WI38 (cell line): ENCODE results near the gene CDC42EP5.
A peak's percentile ranks its signal among the peaks of the same experiment; 100 is the strongest.
"Not testable (repeated sequence)": the region's sequence is repeated elsewhere in the genome, so short reads cannot be mapped to it uniquely, and the experiment has no call there.

ENCODE experiments used
- H3K4me3 ChIP-seq: 2 replicates; pipeline ENCODE4 v1.5.1; 2011; ENCODE audit warnings: low read depth, mild to moderate bottlenecking, control low read depth, low read length
- CTCF ChIP-seq: IDR thresholded peaks from 2 replicates; pipeline ENCODE4 v1.5.1; 2012; ENCODE audit warnings: low read depth, mild to moderate bottlenecking, control low read depth, low read length

Gene CDC42EP5

GRCh38 chr19:54451997-54452396 is 21.1 kb downstream of the CDC42EP5 start:
- no peak for TF ChIP-seq CTCF
- no peak overlapping the region for H3K4me3 ChIP-seq

GRCh38 chr19:54451331-54451871 is 21.7 kb downstream of the CDC42EP5 start:
- TF ChIP-seq CTCF, result no peak
- no peak overlapping the region for H3K4me3 ChIP-seq

- TF ChIP-seq CTCF, result no peak
Measured at GRCh38 chr19:54449701-54450069, 23.4 kb downstream of the CDC42EP5 start.

GRCh38 chr19:54448774-54449700 is 24.1 kb downstream of the CDC42EP5 start, which contains the start of gene LENG8:
TSS of gene LENG8 (plus strand) at chr19:54449199. CDS start at chr19:54451345, 2,146 bp downstream.
- TF ChIP-seq CTCF, result no peak
- H3K4me3 ChIP-seq, result peak within 1 kb of the TSS; percentile 96

More at GRCh38 chr19:54449701-54450069, 23.4 kb downstream of the CDC42EP5 start:
- peak overlapping the region; percentile 96 for H3K4me3 ChIP-seq

GRCh38 chr19:54448040-54448773 is 24.9 kb downstream of the CDC42EP5 start:
- TF ChIP-seq CTCF, result no peak

GRCh38 chr19:54446349-54446748 is 26.7 kb downstream of the CDC42EP5 start:
- not testable (repeated sequence) for H3K4me3 ChIP-seq

More at GRCh38 chr19:54448040-54448773, 24.9 kb downstream of the CDC42EP5 start:
- H3K4me3 ChIP-seq, result peak overlapping the region; percentile 96

- no peak overlapping the region for H3K4me3 ChIP-seq
- no peak for TF ChIP-seq CTCF
Measured at GRCh38 chr19:54444737-54445136, 28.4 kb downstream of the CDC42EP5 start.
